MM.1S (cell line): ENCODE results near the gene IFT172.

Experiments used
- DNase-seq: peaks from one replicate; pipeline ENCODE4 v3.0.0-alpha.2; 2015
- H2AFZ ChIP-seq: fragments of 300-600 bp; sonication (generic); 2 replicates; pipeline ENCODE4 v1.6.0; 2016; ENCODE audit warnings: antibody characterized with exemption, low read length
- H3F3A ChIP-seq: fragments of 300-600 bp; sonication (generic); 2 replicates; pipeline ENCODE4 v1.6.1; 2016; ENCODE audit warnings: mild to moderate bottlenecking, antibody characterized with exemption, low read length, moderate library complexity, mixed read lengths; ENCODE audit not compliant: insufficient read depth
- H3K27ac ChIP-seq: fragments of 300-600 bp; sonication (generic); 2 replicates; pipeline ENCODE4 v1.5.1; 2016; ENCODE audit warnings: mild to moderate bottlenecking, low read length
- H3K27me3 ChIP-seq: fragments of 300-600 bp; sonication (generic); replicated peaks from 2 replicates; pipeline ENCODE4 v1.6.0; 2016; ENCODE audit warnings: low read length; ENCODE audit not compliant: insufficient read depth
- H3K36me3 ChIP-seq: fragments of 300-600 bp; sonication (generic); replicated peaks from 2 replicates; pipeline ENCODE4 v1.6.1; 2016; ENCODE audit warnings: mild to moderate bottlenecking, low read length, mixed read lengths; ENCODE audit not compliant: insufficient read depth
- H3K4me1 ChIP-seq: fragments of 300-600 bp; sonication (generic); 2 replicates; pipeline ENCODE4 v1.6.1; 2016; ENCODE audit warnings: low read length, mixed read lengths
- H3K4me2 ChIP-seq: fragments of 300-600 bp; sonication (generic); 2 replicates; pipeline ENCODE4 v1.6.0; 2016; ENCODE audit warnings: low read depth, low read length
- H3K4me3 ChIP-seq: fragments of 300-600 bp; sonication (generic); 2 replicates; pipeline ENCODE4 v1.5.1; 2016; ENCODE audit warnings: low read length, mixed read lengths
- H3K79me2 ChIP-seq: fragments of 300-600 bp; sonication (generic); 2 replicates; pipeline ENCODE4 v1.6.1; 2016; ENCODE audit warnings: mixed run types, low read length, mixed read lengths
- H3K9ac ChIP-seq: fragments of 300-600 bp; sonication (generic); 2 replicates; pipeline ENCODE4 v1.6.1; 2016; ENCODE audit warnings: low read length, mixed read lengths
- H3K9me2 ChIP-seq: fragments of 300-600 bp; sonication (generic); replicated peaks from 2 replicates; pipeline ENCODE4 v1.6.1; 2016; ENCODE audit warnings: mild to moderate bottlenecking, low read length, mixed read lengths; ENCODE audit not compliant: insufficient read depth
- H3K9me3 ChIP-seq: fragments of 300-600 bp; sonication (generic); replicated peaks from 2 replicates; pipeline ENCODE4 v1.6.1; 2016; ENCODE audit warnings: mild to moderate bottlenecking, low read length, mixed read lengths; ENCODE audit not compliant: insufficient read depth
- H4K20me1 ChIP-seq: fragments of 300-600 bp; sonication (generic); 2 replicates; pipeline ENCODE4 v1.6.1; 2016; ENCODE audit warnings: mild to moderate bottlenecking, low read length, moderate library complexity, mixed read lengths; ENCODE audit not compliant: insufficient read depth
- EZH2 ChIP-seq: fragments of 300-600 bp; sonication (generic); optimal IDR thresholded peaks from 2 replicates; pipeline ENCODE3; 2017; ENCODE audit warnings: low read depth, mild to moderate bottlenecking, antibody characterized with exemption, low read length, mixed read lengths
- EZH2phosphoT487 ChIP-seq: fragments of 300-600 bp; sonication (generic); IDR thresholded peaks from 2 replicates; pipeline ENCODE4 v1.6.1; 2018; ENCODE audit warnings: antibody characterized with exemption, low read length
- TF ChIP-seq, protein P1 (sequence below): fragments of 300-600 bp; sonication (generic); IDR thresholded peaks from 2 replicates; pipeline ENCODE4 v1.5.1; 2016; ENCODE audit warnings: antibody characterized with exemption, low read length, mixed read lengths

Gene IFT172

DNA sequence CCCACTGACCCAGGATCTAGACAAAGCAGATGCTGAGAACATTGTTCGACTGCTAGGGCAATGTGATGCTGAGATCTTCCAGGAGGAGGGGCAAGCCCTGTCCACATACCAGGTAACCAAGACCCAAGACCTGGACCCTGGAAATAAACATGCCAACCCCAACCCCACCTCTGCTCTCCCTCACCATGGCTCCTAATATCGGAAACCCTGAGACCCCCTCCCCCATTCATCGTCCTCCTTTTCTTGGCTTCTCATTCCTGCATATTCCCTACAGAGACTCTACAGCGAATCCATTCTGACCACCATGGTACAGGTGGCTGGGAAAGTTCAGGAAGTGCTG lies 7.7 kb upstream of the IFT172 start:
- Histone ChIP-seq H3K4me1 (no peaks in the 10 kb centered on the region), H3K4me2 (no peak overlapping the region), H3K27ac (no peak overlapping the region)

DNA sequence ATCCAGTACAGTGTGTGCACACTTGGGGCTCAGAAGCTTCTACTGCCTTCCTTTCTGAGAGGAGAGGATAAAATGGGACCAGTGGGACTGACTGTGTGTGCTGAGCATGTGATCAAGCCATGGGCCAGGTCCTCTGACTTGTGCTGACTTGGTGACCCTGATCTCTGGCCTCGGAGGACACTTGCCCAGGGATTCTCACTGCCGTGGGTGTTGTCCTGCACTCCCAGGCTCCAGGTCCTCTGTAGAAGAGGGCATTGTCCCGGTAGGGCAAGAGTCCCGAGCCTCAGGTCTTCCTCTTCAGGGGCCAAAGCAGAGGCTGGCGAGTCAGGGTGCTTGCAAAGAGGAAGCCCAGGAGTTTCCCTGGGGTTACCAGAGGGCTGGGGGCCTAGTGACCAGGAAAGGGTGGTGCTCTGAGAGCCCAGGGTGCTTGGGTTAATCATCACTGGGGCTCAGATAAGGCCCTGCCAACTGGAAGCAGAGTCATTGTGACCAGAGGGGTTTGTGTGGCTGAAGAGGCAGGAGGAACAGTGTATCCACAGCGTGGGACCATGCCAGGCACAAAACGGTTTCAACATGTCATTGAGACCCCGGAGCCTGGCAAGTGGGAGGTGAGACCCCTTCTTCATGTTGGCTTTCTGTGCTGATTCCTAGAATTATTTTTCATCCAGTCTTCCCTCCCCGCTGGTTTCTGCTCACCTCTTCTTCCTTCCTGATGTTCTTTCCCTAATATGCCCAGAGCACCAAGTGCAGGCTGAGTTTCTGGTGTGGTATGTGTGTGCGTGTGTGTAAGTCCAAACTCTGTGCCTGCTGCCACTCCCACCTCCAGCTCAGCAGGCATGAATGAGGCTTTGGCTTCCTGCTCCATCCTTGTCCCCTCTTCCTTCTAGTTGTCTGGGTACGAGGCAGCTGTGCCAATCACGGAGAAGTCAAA lies 7.1 kb upstream of the IFT172 start, which contains the start of gene GCKR:
Gene GCKR (plus strand): TSS at position 483 of the 931 bp plus-strand sequence. CDS start 66 bp downstream, at position 549.
- no peaks in the 10 kb centered on the region for H3K9me3 ChIP-seq
- TF ChIP-seq EZH2phosphoT487 (no peak), EZH2 (no peak)
- H3K4me3 ChIP-seq = no peak within 1 kb of the TSS
- H3K9me2 ChIP-seq = no peaks in the 10 kb centered on the region
- peaks cover 13% of the 10 kb centered on the region for H3K27me3 ChIP-seq
- H3F3A ChIP-seq = no peaks in the 10 kb centered on the region
- H3K27ac ChIP-seq = no peak within 1 kb of the TSS
- no peak within 1 kb of the TSS for H2AFZ ChIP-seq
- no peaks in the 10 kb centered on the region for H4K20me1 ChIP-seq
- H3K36me3 ChIP-seq = no peaks in the 10 kb centered on the region
- no peaks in the 10 kb centered on the region for H3K79me2 ChIP-seq
- H3K9ac ChIP-seq = no peak within 1 kb of the TSS
- H3K4me1 ChIP-seq = no peaks in the 10 kb centered on the region
- DNase-seq = no peak
- H3K4me2 ChIP-seq = no peak within 1 kb of the TSS

More for the DNA sequence above, 7.7 kb upstream of the IFT172 start:
- no peak for TF ChIP-seq EZH2
- TF ChIP-seq, protein P1, sequence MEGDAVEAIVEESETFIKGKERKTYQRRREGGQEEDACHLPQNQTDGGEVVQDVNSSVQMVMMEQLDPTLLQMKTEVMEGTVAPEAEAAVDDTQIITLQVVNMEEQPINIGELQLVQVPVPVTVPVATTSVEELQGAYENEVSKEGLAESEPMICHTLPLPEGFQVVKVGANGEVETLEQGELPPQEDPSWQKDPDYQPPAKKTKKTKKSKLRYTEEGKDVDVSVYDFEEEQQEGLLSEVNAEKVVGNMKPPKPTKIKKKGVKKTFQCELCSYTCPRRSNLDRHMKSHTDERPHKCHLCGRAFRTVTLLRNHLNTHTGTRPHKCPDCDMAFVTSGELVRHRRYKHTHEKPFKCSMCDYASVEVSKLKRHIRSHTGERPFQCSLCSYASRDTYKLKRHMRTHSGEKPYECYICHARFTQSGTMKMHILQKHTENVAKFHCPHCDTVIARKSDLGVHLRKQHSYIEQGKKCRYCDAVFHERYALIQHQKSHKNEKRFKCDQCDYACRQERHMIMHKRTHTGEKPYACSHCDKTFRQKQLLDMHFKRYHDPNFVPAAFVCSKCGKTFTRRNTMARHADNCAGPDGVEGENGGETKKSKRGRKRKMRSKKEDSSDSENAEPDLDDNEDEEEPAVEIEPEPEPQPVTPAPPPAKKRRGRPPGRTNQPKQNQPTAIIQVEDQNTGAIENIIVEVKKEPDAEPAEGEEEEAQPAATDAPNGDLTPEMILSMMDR = no peak
- TF ChIP-seq EZH2phosphoT487 = no peak
- no peak for DNase-seq
- H4K20me1 ChIP-seq = no peaks in the 10 kb centered on the region
- no peaks in the 10 kb centered on the region for H3K79me2 ChIP-seq
- H3F3A ChIP-seq = no peaks in the 10 kb centered on the region
- no peaks in the 10 kb centered on the region for H3K9me2 ChIP-seq
- no peak overlapping the region for H2AFZ ChIP-seq
- no peak overlapping the region for H3K9ac ChIP-seq
- no peaks in the 10 kb centered on the region for H3K9me3 ChIP-seq
- H3K36me3 ChIP-seq = no peaks in the 10 kb centered on the region
- no peak overlapping the region for H3K4me3 ChIP-seq
- H3K27me3 ChIP-seq = peaks cover 13% of the 10 kb centered on the region

DNA sequence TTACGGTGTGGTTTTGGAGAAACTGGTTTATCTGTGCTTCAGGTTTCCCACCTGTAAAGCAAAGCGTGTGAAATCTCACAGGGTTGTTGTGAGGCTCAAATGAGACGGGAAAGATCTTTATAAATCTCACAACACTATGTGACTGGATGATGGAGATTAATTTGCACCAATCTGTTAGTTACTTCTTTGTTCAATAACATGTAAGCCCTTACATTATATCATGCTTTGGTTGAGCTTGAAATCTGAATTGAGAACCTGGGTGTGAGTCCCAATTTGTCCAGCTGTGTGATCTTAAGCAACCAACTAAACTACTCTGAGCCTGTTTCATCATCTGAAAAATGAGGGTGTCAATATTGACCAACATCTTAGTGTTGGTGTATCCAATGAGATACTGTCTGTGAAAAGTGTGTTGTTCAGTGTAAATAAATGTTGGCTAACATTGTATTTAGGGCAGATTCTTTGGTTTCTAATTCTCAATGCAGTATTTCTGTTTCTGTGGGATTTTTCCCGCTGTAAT lies 6.4 kb upstream of the IFT172 start:
- no peaks in the 10 kb centered on the region for H3K9me3 ChIP-seq
- H3K4me2 ChIP-seq = no peak overlapping the region
- H3K36me3 ChIP-seq = no peaks in the 10 kb centered on the region
- H3K27me3 ChIP-seq = peaks cover 13% of the 10 kb centered on the region
- TF ChIP-seq, protein P1 = no peak
- no peak for TF ChIP-seq EZH2
- H3K79me2 ChIP-seq = no peaks in the 10 kb centered on the region
- no peaks in the 10 kb centered on the region for H3F3A ChIP-seq
- H2AFZ ChIP-seq = no peak overlapping the region
- H3K9ac ChIP-seq = no peak overlapping the region
- DNase-seq = no peak
- no peaks in the 10 kb centered on the region for H3K4me1 ChIP-seq
- no peaks in the 10 kb centered on the region for H3K9me2 ChIP-seq
- no peaks in the 10 kb centered on the region for H4K20me1 ChIP-seq
- H3K27ac ChIP-seq = no peak overlapping the region
- H3K4me3 ChIP-seq = no peak overlapping the region
